MM.1S (cell line): Measurements from ENCODE around the gene XPO5.

Source experiments
- DNase-seq: peaks from one replicate; pipeline ENCODE4 v3.0.0-alpha.2; 2015
- H2AFZ ChIP-seq: fragments of 300-600 bp; sonication (generic); 2 replicates; pipeline ENCODE4 v1.6.0; 2016; ENCODE audit warnings: antibody characterized with exemption, low read length
- H3F3A ChIP-seq: fragments of 300-600 bp; sonication (generic); 2 replicates; pipeline ENCODE4 v1.6.1; 2016; ENCODE audit warnings: mild to moderate bottlenecking, antibody characterized with exemption, low read length, moderate library complexity, mixed read lengths; ENCODE audit not compliant: insufficient read depth
- H3K27ac ChIP-seq: fragments of 300-600 bp; sonication (generic); 2 replicates; pipeline ENCODE4 v1.5.1; 2016; ENCODE audit warnings: mild to moderate bottlenecking, low read length
- H3K27me3 ChIP-seq: fragments of 300-600 bp; sonication (generic); replicated peaks from 2 replicates; pipeline ENCODE4 v1.6.0; 2016; ENCODE audit warnings: low read length; ENCODE audit not compliant: insufficient read depth
- H3K36me3 ChIP-seq: fragments of 300-600 bp; sonication (generic); replicated peaks from 2 replicates; pipeline ENCODE4 v1.6.1; 2016; ENCODE audit warnings: mild to moderate bottlenecking, low read length, mixed read lengths; ENCODE audit not compliant: insufficient read depth
- H3K4me1 ChIP-seq: fragments of 300-600 bp; sonication (generic); 2 replicates; pipeline ENCODE4 v1.6.1; 2016; ENCODE audit warnings: low read length, mixed read lengths
- H3K4me2 ChIP-seq: fragments of 300-600 bp; sonication (generic); 2 replicates; pipeline ENCODE4 v1.6.0; 2016; ENCODE audit warnings: low read depth, low read length
- H3K4me3 ChIP-seq: fragments of 300-600 bp; sonication (generic); 2 replicates; pipeline ENCODE4 v1.5.1; 2016; ENCODE audit warnings: low read length, mixed read lengths
- H3K79me2 ChIP-seq: fragments of 300-600 bp; sonication (generic); 2 replicates; pipeline ENCODE4 v1.6.1; 2016; ENCODE audit warnings: mixed run types, low read length, mixed read lengths
- H3K9ac ChIP-seq: fragments of 300-600 bp; sonication (generic); 2 replicates; pipeline ENCODE4 v1.6.1; 2016; ENCODE audit warnings: low read length, mixed read lengths
- H3K9me2 ChIP-seq: fragments of 300-600 bp; sonication (generic); replicated peaks from 2 replicates; pipeline ENCODE4 v1.6.1; 2016; ENCODE audit warnings: mild to moderate bottlenecking, low read length, mixed read lengths; ENCODE audit not compliant: insufficient read depth
- H3K9me3 ChIP-seq: fragments of 300-600 bp; sonication (generic); replicated peaks from 2 replicates; pipeline ENCODE4 v1.6.1; 2016; ENCODE audit warnings: mild to moderate bottlenecking, low read length, mixed read lengths; ENCODE audit not compliant: insufficient read depth
- H4K20me1 ChIP-seq: fragments of 300-600 bp; sonication (generic); 2 replicates; pipeline ENCODE4 v1.6.1; 2016; ENCODE audit warnings: mild to moderate bottlenecking, low read length, moderate library complexity, mixed read lengths; ENCODE audit not compliant: insufficient read depth
- CTCF ChIP-seq: fragments of 300-600 bp; sonication (generic); IDR thresholded peaks from 2 replicates; pipeline ENCODE4 v1.5.1; 2016; ENCODE audit warnings: antibody characterized with exemption, low read length, mixed read lengths
- EZH2 ChIP-seq: fragments of 300-600 bp; sonication (generic); optimal IDR thresholded peaks from 2 replicates; pipeline ENCODE3; 2017; ENCODE audit warnings: low read depth, mild to moderate bottlenecking, antibody characterized with exemption, low read length, mixed read lengths
- EZH2phosphoT487 ChIP-seq: fragments of 300-600 bp; sonication (generic); IDR thresholded peaks from 2 replicates; pipeline ENCODE4 v1.6.1; 2018; ENCODE audit warnings: antibody characterized with exemption, low read length

Gene XPO5

DNA sequence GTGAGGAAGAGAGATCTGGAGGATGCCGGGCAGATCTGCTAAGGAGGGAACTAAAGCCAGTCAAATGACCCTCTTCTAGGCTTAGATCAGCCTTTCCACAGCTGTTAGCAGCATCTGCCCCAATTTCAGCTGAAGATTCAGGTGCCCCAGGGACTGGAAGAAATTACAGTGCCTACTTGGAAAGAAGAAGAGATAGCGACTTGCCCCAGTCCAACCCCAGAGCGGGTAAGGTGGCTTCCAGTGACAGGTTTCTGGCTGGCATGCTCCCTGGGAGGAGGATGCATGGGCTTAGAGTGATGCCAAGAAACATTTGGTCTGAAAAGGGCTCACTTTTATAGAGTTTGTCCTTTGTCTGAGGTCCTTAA, 97.8 kb downstream of the XPO5 start:
- H3K4me1 ChIP-seq: peaks cover 7% of the 10 kb centered on the region
- no peaks in the 10 kb centered on the region for H3K9me2 ChIP-seq
- no peaks in the 10 kb centered on the region for H3K27me3 ChIP-seq
- no peak for DNase-seq
- no peaks in the 10 kb centered on the region for H4K20me1 ChIP-seq
- peak overlapping the region; percentile 85 for H3K9ac ChIP-seq
- H3K4me3 ChIP-seq: peak overlapping the region; percentile 79
- H3K9me3 ChIP-seq: no peaks in the 10 kb centered on the region
- peak overlapping the region; percentile 32; the same call in 1 of the 2 replicates for H3K27ac ChIP-seq
- TF ChIP-seq EZH2 (no peak), CTCF (no peak), EZH2phosphoT487 (no peak)
- H3K4me2 ChIP-seq: peak overlapping the region; percentile 98
- H3K36me3 ChIP-seq: no peaks in the 10 kb centered on the region
- peaks cover 50% of the 10 kb centered on the region for H3K79me2 ChIP-seq
- no peaks in the 10 kb centered on the region for H3F3A ChIP-seq
- peak overlapping the region; percentile 95 for H2AFZ ChIP-seq

- no peaks in the 10 kb centered on the region for H3K27me3 ChIP-seq
- peak within 1 kb of the TSS; percentile 79 for H3K4me3 ChIP-seq
- H3K9ac ChIP-seq: peak within 1 kb of the TSS; percentile 85
- no peak for TF ChIP-seq EZH2phosphoT487
- no peak for TF ChIP-seq CTCF
- no peak for TF ChIP-seq EZH2
- no peaks in the 10 kb centered on the region for H3K36me3 ChIP-seq
- peaks cover 46% of the 10 kb centered on the region for H3K79me2 ChIP-seq
- peak within 1 kb of the TSS; percentile 95 for H2AFZ ChIP-seq
- H3K4me1 ChIP-seq: peaks cover 7% of the 10 kb centered on the region
- peak; percentile 88 for DNase-seq
- no peaks in the 10 kb centered on the region for H3F3A ChIP-seq
- H3K4me2 ChIP-seq: peak within 1 kb of the TSS; percentile 98
- H3K27ac ChIP-seq: peak within 1 kb of the TSS; percentile 32; the same call in 1 of the 2 replicates
- no peaks in the 10 kb centered on the region for H4K20me1 ChIP-seq
- H3K9me3 ChIP-seq: no peaks in the 10 kb centered on the region
- no peaks in the 10 kb centered on the region for H3K9me2 ChIP-seq
Measured at GRCh38 chr6:43477235-43478007, 98.4 kb downstream of the XPO5 start, which contains the start of gene TJAP1. Gene TJAP1 (plus strand): TSS chr6:43477570. CDS start chr6:43499002, 21,432 bp downstream.

- H2AFZ ChIP-seq: peak overlapping the region; percentile 95
- H3K27me3 ChIP-seq: no peaks in the 10 kb centered on the region
- H3K36me3 ChIP-seq: no peaks in the 10 kb centered on the region
- H3K4me1 ChIP-seq: peaks cover 7% of the 10 kb centered on the region
- peaks cover 40% of the 10 kb centered on the region for H3K79me2 ChIP-seq
- H3F3A ChIP-seq: no peaks in the 10 kb centered on the region
- H3K9ac ChIP-seq: peak overlapping the region; percentile 85; the same call in 1 of the 2 replicates
- TF ChIP-seq CTCF (no peak), EZH2phosphoT487 (no peak), EZH2 (no peak)
- DNase-seq: peak; percentile 36
- peak overlapping the region; percentile 98 for H3K4me2 ChIP-seq
- no peaks in the 10 kb centered on the region for H4K20me1 ChIP-seq
- H3K9me2 ChIP-seq: no peaks in the 10 kb centered on the region
- H3K27ac ChIP-seq: no peak overlapping the region
- H3K4me3 ChIP-seq: peak overlapping the region; percentile 79
- H3K9me3 ChIP-seq: no peaks in the 10 kb centered on the region
Measured at GRCh38 chr6:43476746-43477145, 99.1 kb downstream of the XPO5 start.
